MCF 10A (cell line): ENCODE measurements around the gene CDC16. TPM values are rescaled to one million over a fixed set of nuclear protein-coding genes. Genes with fewer than 3 reads are reported as not detected.

ENCODE experiments used
- BruUV-seq: library from RNA; stranded (reverse); fragments of 400-500 nt; replicated peaks from 2 replicates; lab custom pipeline; 2021; lab: Mats Ljungman, UMichigan
- CTCF ChIA-PET: fragments of 300-600 bp; sonication (Branson Sonifier 250); formaldehyde crosslinking; extraction: SDS; loops from one replicate; lab custom pipeline; 2021; ENCODE audit warnings: antibody characterized with exemption, inconsistent platforms; lab: Yijun Ruan, JAX
- POLR2A ChIA-PET: fragments of 300-600, 350-650 bp; sonication (Branson Sonifier 250); formaldehyde crosslinking; extraction: SDS; loops from one replicate; lab custom pipeline; 2020; ENCODE audit warnings: antibody characterized with exemption, inconsistent platforms; lab: Yijun Ruan, JAX
- DNase-seq: peaks from one replicate; pipeline ENCODE4 v3.0.0-alpha.2; 2018; ENCODE audit not compliant: unreplicated experiment
- H3K27ac Mint-ChIP-seq: one replicate; pipeline ENCODE4 v1.8.0; 2022; ENCODE audit warnings: mild to moderate bottlenecking, low read depth, mixed read lengths; ENCODE audit not compliant: unreplicated experiment
- H3K27me3 Mint-ChIP-seq: one replicate; pipeline ENCODE4 v1.8.0; 2022; ENCODE audit warnings: mixed read lengths; ENCODE audit not compliant: insufficient read depth, unreplicated experiment
- H3K36me3 Mint-ChIP-seq: one replicate; pipeline ENCODE4 v1.8.0; 2022; ENCODE audit warnings: mild to moderate bottlenecking, moderate library complexity, mixed read lengths; ENCODE audit not compliant: insufficient read depth, unreplicated experiment
- H3K4me1 Mint-ChIP-seq: one replicate; pipeline ENCODE4 v1.8.0; 2022; ENCODE audit warnings: mixed read lengths; ENCODE audit not compliant: insufficient read depth, unreplicated experiment
- H3K4me3 Mint-ChIP-seq: one replicate; pipeline ENCODE4 v1.8.0; 2022; ENCODE audit warnings: mild to moderate bottlenecking, moderate library complexity, mixed read lengths; ENCODE audit not compliant: unreplicated experiment
- H3K9me3 Mint-ChIP-seq: one replicate; pipeline ENCODE4 v1.8.0; 2022; ENCODE audit warnings: mixed read lengths; ENCODE audit not compliant: unreplicated experiment
- intact Hi-C: fragments of 100-400 bp; cut with micrococcal nuclease; formaldehyde crosslinking; loops from 2 replicates; pipeline ENCODE4 v1.14.1; 2022
- total RNA-seq: library from RNA; stranded (reverse); gene quantifications from 2 replicates; pipeline ENCODE4 v1.2.3, GENCODE V29; 2022
- TF ChIP-seq, protein P1 (sequence below): fragments of 200-600 bp; IDR thresholded peaks from one replicate; pipeline ENCODE4 v1.8.0; 2022; ENCODE audit warnings: antibody characterized with exemption, mild to moderate bottlenecking; ENCODE audit not compliant: unreplicated experiment

CDC16 gene
- total RNA-seq, 1 experiment from 2014 or later = 72.4 TPM

DNA sequence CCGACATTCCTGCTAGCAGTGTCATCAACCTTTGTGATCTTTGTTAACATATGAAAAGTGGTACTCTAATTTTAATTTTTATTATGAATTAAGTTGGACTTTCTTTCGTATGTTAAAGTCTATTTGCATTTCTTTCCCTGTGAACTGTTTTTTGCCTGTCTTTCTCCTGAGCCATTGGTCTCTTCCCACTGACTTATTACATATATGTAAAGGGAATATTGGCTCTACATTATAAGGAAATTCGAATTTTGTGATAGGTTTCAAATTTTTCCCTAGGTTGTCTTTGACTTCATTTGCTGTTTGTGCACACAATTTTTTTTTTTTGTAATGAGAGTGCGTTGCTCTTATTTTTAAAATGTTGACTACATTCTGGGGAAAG lies 442 bp upstream of the CDC16 start:
- ChIA-PET CTCF (interaction anchor here (0.6 to 0.7 kb wide), 2 partner anchors 185 to 264 kb away, joined by 3 read pairs; no protein-coding TSS in a partner anchor), POLR2A (no interaction called here)
- TF ChIP-seq, protein P1, sequence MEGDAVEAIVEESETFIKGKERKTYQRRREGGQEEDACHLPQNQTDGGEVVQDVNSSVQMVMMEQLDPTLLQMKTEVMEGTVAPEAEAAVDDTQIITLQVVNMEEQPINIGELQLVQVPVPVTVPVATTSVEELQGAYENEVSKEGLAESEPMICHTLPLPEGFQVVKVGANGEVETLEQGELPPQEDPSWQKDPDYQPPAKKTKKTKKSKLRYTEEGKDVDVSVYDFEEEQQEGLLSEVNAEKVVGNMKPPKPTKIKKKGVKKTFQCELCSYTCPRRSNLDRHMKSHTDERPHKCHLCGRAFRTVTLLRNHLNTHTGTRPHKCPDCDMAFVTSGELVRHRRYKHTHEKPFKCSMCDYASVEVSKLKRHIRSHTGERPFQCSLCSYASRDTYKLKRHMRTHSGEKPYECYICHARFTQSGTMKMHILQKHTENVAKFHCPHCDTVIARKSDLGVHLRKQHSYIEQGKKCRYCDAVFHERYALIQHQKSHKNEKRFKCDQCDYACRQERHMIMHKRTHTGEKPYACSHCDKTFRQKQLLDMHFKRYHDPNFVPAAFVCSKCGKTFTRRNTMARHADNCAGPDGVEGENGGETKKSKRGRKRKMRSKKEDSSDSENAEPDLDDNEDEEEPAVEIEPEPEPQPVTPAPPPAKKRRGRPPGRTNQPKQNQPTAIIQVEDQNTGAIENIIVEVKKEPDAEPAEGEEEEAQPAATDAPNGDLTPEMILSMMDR = no peak
- peak overlapping the region; percentile 79 for H3K27ac Mint-ChIP-seq
- DNase-seq = no peak
- H3K27me3 Mint-ChIP-seq = no peaks in the 10 kb centered on the region
- no peaks in the 10 kb centered on the region for H3K9me3 Mint-ChIP-seq
- intact Hi-C loops = no loop called here
- no TSS peak for BruUV-seq
- peaks cover 6% of the 10 kb centered on the region for H3K4me1 Mint-ChIP-seq
- peak overlapping the region; percentile 83 for H3K4me3 Mint-ChIP-seq
- H3K36me3 Mint-ChIP-seq = peaks cover 31% of the 10 kb centered on the region

DNA sequence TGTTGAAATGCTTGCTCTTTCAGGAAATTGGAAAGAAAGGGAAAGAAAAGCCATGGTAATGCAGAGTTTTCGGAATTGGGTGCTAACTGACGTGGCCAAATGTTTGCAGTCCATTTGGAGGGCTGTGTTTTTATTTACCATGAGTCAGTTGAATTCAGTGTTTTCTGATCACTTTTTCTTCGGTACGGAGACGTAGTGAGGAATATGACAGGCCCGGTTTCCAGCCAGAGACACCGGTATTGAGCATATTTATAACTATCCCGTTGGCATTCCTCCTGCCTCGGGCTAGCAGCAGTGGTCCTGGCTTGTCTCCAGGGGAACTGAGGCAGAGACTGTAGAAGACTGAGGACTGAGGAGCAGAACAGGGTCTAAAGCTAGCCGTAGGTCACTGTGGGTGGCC lies 1.0 kb downstream of the CDC16 start:
- ChIA-PET POLR2A (interaction anchor here (0.7 to 2.6 kb wide), 15 partner anchors 14 to 743 kb away, joined by 3 to 12 read pairs (median 4); partner anchors contain the start of gene UPF3A), CTCF (interaction anchor here (0.5 to 1.1 kb wide), 2 partner anchors 9 to 10 kb away, joined by 3 read pairs; no protein-coding TSS in a partner anchor)
- no TSS peak for BruUV-seq
- Mint-ChIP-seq H3K27me3 (no peaks in the 10 kb centered on the region), H3K4me1 (peaks cover 6% of the 10 kb centered on the region), H3K27ac (peak overlapping the region; percentile 79), H3K9me3 (no peaks in the 10 kb centered on the region), H3K4me3 (peak overlapping the region; percentile 83), H3K36me3 (peaks cover 46% of the 10 kb centered on the region)
- peak; percentile 16 for DNase-seq
- TF ChIP-seq, protein P1 = no peak
- intact Hi-C loops = no loop called here

DNA sequence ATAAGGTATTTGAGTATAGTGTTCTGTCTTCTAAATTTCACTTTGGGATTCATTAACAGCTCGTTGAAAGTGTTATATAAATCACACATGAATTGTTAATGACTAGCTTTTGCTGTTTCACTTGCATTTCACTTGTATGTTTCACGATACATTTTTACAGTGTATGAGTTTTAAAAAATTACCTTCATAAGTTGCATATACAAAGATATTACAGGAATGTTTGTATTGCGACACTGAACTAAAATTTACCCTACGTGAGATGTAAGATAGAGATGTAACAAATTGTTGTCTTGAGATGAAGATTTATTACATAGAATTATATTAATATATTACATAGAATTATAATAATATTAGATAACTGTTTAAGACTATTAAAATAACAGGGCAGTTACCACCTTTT lies 1.5 kb downstream of the CDC16 start:
- ChIA-PET CTCF (interaction anchor here (0.5 to 1.1 kb wide), 2 partner anchors 9 to 10 kb away, joined by 3 read pairs; no protein-coding TSS in a partner anchor), POLR2A (interaction anchor here (0.7 to 2.6 kb wide), 13 partner anchors 14 to 382 kb away, joined by 3 to 12 read pairs (median 4); partner anchors contain the start of gene UPF3A)
- Mint-ChIP-seq H3K27me3 (no peaks in the 10 kb centered on the region), H3K4me1 (peaks cover 6% of the 10 kb centered on the region), H3K4me3 (peak overlapping the region; percentile 83), H3K27ac (peak overlapping the region; percentile 79), H3K9me3 (no peaks in the 10 kb centered on the region), H3K36me3 (peaks cover 51% of the 10 kb centered on the region)
- TF ChIP-seq, protein P1 = no peak
- no peak for DNase-seq
- intact Hi-C loops = no loop called here
- BruUV-seq = no TSS peak

DNA sequence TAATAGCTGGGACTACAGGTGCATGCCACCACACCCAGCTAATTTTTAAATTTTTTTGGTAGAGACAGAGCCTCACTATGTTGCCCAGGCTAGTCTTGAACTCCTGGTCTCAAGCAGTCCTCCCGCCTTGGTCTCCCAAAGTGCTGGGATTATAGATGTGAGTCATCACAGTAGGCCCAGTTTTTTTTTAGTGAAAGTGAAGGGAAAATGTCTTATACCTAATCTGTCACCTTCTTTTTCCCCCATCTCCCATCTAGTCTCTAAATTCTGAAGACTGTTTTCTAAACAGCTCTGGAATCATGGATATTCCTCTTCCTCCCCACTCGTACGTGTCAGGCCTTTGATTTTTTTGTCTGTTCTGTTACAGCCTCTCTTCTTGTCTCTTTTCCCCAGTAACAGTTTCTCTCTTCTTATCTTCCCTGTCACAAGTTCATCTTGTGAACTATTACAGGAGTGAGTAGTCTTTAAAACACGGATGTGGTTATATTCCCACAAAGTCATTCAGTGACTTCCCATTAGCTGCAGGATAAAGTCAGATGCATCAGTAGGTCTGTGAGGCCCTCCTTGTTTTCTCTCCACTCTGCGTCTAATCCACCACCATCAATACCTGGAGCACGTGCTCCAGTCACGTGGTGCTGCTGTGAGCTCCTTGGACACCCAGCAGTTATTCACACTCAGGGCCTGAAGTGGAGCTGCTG lies 2.9 kb downstream of the CDC16 start:
- no peak for DNase-seq
- intact Hi-C loops = no loop called here
- TF ChIP-seq, protein P1 = no peak
- H3K36me3 Mint-ChIP-seq = peaks cover 64% of the 10 kb centered on the region
- H3K9me3 Mint-ChIP-seq = no peaks in the 10 kb centered on the region
- no TSS peak for BruUV-seq
- H3K4me1 Mint-ChIP-seq = peaks cover 6% of the 10 kb centered on the region
- peak overlapping the region; percentile 25 for H3K27ac Mint-ChIP-seq
- POLR2A ChIA-PET = interaction anchor here (0.9 to 2.6 kb wide), 4 partner anchors 75 to 590 kb away, joined by 4 to 12 read pairs (median 9); no protein-coding TSS in a partner anchor
- H3K27me3 Mint-ChIP-seq = no peaks in the 10 kb centered on the region
- peak overlapping the region; percentile 5 for H3K4me3 Mint-ChIP-seq
- CTCF ChIA-PET = interaction anchor here (0.7 to 1.1 kb wide), 3 partner anchors 12 to 400 kb away, joined by 3 read pairs; no protein-coding TSS in a partner anchor
